GM19238 (cell line): ENCODE measurements around the gene TSHZ2.

Source experiments
- DNase-seq: peaks from one replicate; pipeline ENCODE4 v3.0.0; 2011; ENCODE audit warnings: low spot score; ENCODE audit not compliant: insufficient read length

Gene TSHZ2

GRCh38 chr20:53061192-53062108, 89.3 kb downstream of the TSHZ2 start:
- no peak for DNase-seq

GRCh38 chr20:53064935-53065334, 92.8 kb downstream of the TSHZ2 start:
- no peak for DNase-seq

- no peak for DNase-seq
Observed at GRCh38 chr20:53068241-53068640, 96.1 kb downstream of the TSHZ2 start.

GRCh38 chr20:53069132-53069531, 97.0 kb downstream of the TSHZ2 start:
- no peak for DNase-seq

- DNase-seq, result no peak
Observed at GRCh38 chr20:53070224-53070623, 98.1 kb downstream of the TSHZ2 start.

GRCh38 chr20:53070706-53071392, 98.7 kb downstream of the TSHZ2 start:
- no peak for DNase-seq

- no peak for DNase-seq
Observed at GRCh38 chr20:53071833-53072232, 99.7 kb downstream of the TSHZ2 start.

- DNase-seq, result no peak
Observed at GRCh38 chr20:53072923-53073579, 100.9 kb downstream of the TSHZ2 start.

DNA sequence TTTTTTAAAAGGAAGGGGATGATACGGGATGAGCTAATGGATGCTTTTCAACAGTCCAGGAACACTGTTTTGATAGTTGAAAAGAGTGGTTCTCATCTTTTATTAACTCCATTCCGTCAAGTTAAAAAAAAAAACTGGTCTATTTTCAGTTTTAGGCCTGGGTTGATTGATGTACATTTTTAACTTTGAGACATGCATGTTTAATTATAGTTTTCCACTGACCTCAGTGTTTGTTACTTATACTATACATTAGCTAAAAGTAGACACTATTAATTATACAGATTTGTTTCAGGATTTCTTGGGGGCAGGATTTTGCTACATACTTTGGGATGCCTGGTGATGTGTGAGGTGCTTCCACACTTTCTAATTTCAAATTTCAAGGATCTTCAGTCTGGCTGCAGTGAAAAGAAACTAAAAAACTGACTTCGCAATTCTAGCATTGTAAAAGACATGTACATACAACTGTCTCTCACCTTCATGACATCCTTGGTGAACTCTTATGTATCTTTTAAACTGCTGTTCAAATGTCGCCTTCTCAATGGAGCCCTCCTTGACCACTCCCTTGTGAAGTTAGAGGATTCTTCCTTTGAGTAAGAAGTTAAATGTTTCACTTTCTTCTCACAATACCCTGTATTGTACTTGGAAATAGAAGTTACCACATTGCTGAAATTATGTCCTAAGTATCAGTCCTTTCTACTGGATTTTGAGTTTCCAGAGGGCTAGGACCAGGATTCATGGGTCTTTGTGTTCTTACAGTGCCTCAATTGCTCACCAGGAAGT, 101.7 kb downstream of the TSHZ2 start:
- no peak for DNase-seq

- DNase-seq, result no peak
Observed at GRCh38 chr20:53074811-53075314, 102.7 kb downstream of the TSHZ2 start.

- DNase-seq, result no peak
Observed at GRCh38 chr20:53076668-53077067, 104.5 kb downstream of the TSHZ2 start.

- DNase-seq, result no peak
Observed at GRCh38 chr20:53077373-53078205, 105.4 kb downstream of the TSHZ2 start.

DNA sequence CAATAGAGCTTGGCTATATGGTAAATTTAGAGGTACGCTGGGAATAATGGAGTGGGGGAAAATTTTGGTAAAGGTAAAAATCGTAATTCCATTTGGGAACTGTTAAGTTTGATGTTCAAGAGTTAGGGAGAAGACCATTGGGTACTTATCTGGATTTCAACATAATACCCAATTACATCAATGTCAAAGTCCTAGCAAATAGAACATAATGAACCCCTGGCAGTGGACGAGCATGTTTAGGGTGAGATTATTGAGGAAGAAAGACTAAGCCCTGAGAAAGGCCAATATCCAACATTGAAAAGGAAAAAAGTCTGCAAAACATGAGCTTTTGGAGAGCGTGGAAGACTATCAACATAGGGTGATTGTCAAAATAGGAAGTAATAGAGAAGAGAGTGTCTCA, 106.6 kb downstream of the TSHZ2 start:
- no peak for DNase-seq

GRCh38 chr20:53079261-53079691, 107.1 kb downstream of the TSHZ2 start:
- DNase-seq, result no peak

GRCh38 chr20:53079828-53080686, 107.9 kb downstream of the TSHZ2 start:
- no peak for DNase-seq

- DNase-seq, result no peak
Observed at GRCh38 chr20:53080687-53080962, 108.5 kb downstream of the TSHZ2 start.

DNA sequence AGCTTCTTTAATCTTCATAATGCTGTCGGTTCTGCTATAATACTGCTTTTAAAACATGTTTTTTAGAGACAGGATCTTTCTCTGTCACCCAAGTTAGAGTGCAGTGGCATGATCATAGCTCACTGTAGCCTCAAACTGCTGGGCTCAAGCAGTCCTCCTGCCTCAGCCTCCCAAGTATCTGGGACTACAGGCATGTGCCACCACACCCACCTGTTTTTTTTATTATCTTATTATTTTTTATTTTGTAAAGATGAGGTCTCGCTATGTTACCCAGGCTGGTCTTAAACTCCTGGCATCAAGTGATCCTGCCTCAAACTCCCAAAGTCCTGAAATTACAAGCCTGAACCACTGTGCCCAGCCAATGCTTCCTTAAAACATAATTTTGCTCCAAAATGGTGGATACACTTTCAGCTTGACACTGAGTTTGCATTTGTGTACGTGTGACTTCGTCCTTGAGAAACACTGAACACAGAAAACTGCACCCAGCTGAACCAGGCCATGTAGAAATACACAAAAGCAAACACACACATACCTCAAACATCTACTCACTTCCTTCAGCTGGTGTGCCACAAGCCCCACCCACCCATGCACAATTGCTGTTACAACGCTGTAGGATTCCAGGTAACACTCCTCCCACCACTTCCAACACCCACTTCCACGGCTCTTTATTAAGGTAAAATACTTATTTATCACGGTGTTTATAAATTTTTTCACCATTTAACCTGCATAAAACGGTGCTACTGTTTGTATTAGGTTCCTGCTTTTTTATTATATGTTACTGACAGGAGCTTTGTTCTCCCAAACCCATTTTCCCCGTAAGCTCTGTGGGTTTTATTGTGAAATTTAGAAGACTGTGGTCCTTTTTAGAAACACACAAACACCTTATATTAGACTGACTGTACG, 109.1 kb downstream of the TSHZ2 start:
- no peak for DNase-seq
